Tibial nerve (tissue), 3 donors: Measurements from ENCODE around the gene CDH13.

Experiments used
- CTCF ChIP-seq, 5 experiments: fragments of 200-600 bp in 3 of 5; fragments of 450-650 bp in 2 of 5; sonication (generic) in 3 of 5; IDR thresholded peaks; one replicate each; pipeline ENCODE4 v1.5.1; 2016 to 2019; ENCODE audit warnings: antibody characterized with exemption in 5 of 5, mild to moderate bottlenecking in 3 of 5, moderate library complexity in 2 of 5
- POLR2A ChIP-seq, 2 donors: fragments of 450-650 bp; IDR thresholded peaks; one replicate each; pipeline ENCODE4 v1.6.1; 2017; ENCODE audit warnings: antibody characterized with exemption in 2 of 2, mild to moderate bottlenecking in 2 of 2, moderate library complexity in 2 of 2

- TF ChIP-seq CTCF (IDR thresholded peaks at IDR 0.05) (no peak), POLR2A (IDR thresholded peaks at IDR 0.05) (no peak)
These were observed 361.0 kb downstream of the CDH13 start for GRCh38 chr16:82987767-82988166.
